Hematopoietic multipotent progenitor cell treated with erythropoietin and hydrocortisone succinate and interleukin-3 and kit ligand, for 15 days (in vitro differentiated cells): ENCODE data around the gene OR8D1.
"Not testable (repeated sequence)": the region's sequence is repeated elsewhere in the genome, so short reads cannot be mapped to it uniquely, and the experiment has no call there.

Experiments used
- DNase-seq: peaks from one replicate; pipeline ENCODE4 v3.0.0-alpha.2; 2015; ENCODE audit warnings: low spot score

OR8D1 gene

DNA sequence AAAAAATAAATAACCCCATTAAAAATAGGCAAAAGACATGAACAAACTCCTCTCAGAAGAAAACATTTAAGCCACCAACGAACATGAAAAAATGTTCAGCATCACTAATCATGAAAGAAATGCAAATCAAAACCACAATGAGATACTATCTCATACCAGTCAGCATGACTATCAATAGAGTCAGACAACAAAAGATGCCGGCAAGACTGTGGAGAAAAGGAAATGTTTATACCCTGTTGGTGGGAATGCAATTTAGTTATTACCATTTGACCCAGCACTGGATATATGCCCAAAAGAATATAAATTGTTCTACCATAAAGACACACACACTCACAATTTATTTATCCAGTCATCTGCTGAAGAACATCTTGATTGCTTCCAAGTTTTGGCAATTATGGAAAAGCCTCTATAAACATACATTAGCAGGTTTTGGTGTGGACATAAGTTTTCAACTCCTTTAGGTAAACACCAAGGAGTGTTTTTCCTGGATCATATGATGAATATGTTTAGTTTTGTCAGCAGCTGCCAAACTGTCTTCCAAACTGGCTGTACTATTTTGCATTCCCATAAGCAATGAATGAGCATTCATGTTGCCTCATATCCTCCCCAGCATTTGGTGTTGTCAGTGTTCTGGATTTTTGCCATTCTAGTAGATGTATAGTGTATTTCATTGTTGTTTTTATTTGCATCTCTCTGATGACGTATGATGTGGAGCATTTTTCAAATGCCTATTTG, 28.0 kb downstream of the OR8D1 start:
- no peak for DNase-seq

DNA sequence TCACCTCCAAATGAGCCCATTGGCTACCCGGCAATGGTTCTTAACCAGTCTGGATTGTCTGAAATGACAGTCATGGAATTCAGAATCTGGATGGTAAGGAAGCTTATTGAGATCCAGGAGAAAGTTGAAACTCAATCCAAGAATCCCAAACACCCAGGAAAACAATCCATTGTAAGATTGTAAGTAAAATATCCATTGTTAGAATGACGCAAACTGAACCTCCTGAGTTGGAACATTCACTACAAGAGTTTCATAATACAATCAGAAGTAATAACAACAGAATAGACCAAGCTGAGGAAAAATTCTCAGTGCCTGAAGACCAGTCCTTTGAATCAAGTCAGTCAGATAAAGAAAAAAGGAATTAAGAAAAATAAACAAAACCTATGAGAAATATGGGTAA, 35.5 kb downstream of the OR8D1 start:
- no peak for DNase-seq

DNA sequence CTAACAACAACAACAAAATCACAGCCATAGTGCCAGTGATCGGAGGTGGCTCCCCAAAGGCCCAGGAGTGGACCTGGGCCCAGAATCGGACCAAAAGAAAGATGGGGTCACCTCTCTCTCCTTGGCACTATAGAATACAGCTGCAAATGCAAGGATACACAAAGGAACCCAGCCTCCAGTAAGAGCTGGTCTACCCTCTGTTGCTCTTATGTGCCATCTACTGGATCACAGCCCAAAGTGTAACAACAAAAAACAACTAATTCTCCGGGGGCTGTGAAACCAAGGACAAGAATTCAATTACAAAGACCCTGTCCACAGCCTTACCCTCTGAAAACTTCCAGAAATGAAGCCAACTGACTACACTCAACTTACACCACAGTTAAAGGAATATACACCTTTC, 35.9 kb downstream of the OR8D1 start:
- DNase-seq = no peak

DNA sequence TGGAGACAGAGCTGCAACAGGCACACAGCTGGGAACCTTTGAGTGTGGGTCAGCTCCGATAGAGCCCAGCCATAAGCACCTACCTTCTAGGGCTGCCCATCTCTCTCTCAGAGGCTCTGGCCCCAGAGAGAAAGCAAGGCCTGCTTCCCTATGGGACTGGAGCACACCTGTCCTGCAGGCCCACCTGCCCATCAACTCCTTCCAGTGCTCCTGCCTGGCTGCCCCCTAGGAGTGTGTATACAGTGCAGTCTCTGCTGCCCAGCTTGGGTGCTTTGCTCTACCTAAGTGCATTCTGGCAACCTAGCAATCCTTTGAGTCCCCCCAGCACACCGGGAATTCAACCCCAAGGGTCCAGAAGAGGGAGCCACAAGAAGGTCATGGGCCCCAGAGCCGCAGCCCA, 36.5 kb downstream of the OR8D1 start:
- DNase-seq = no peak

DNA sequence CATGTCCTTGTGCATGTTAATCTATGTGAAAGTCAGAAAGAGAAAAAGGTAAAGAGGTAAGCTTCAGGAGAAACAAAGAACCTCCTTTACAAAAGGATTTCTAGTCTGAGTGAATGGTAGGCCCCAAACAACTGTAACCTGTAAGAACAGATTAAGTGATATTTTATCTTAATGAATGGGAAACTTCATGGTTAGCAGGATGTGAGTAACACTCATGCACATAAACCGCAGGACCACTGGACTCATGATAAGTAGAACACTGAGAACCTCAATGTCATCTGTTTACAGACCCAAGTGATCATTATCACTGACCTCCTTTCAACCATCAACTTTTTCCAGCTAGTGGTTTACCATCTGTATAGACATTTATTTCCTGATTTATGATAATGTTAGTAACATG, 37.7 kb downstream of the OR8D1 start:
- no peak for DNase-seq

DNA sequence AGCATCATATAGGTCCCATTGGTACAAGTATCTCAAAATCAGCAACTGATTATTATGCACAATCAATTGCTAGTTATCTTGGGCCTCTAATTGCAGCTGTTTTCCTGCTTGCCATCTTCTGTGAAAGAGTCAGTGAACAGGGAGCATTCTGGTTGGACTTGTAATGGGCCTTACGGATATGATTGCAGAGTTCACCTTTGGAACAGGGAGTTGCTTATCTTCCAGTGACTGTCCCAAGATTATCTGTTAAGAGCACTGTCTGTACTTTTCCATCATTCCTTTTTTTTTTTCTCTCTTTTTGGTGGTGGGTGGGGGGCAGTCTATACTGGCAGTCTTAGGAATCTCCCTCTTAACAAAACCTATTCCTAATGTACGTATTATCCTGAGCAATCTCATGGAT, 39.7 kb downstream of the OR8D1 start:
- no peak for DNase-seq

DNA sequence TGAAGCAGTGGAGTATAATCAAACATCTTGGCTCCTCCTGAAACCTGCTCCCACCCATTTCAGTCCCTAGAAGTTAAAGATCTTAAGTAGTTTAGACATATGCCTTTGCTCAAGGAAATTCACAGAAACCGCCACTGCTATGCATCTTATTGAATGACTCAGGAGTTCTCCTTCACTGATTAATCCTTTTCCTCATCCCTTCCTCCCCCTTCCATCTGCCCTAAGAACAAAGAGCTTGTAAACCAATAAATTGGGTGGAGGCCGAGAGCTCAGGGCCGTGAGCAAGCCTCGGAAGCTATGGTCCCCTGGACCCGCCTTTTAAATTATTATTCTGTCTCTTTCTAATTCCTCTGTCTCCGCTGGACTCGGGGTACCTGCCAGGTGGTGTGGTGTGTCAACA, 42.9 kb downstream of the OR8D1 start:
- DNase-seq = not testable (repeated sequence)

DNA sequence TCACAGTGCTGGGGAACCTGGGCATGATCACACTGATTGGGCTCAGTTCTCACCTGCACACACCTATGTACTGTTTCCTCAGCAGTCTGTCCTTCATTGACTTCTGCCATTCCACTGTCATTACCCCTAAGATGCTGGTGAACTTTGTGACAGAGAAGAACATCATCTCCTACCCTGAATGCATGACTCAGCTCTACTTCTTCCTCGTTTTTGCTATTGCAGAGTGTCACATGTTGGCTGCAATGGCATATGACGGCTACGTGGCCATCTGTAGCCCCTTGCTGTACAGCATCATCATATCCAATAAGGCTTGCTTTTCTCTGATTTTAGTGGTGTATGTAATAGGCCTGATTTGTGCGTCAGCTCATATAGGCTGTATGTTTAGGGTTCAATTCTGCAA, 48.7 kb downstream of the OR8D1 start:
- not testable (repeated sequence) for DNase-seq

DNA sequence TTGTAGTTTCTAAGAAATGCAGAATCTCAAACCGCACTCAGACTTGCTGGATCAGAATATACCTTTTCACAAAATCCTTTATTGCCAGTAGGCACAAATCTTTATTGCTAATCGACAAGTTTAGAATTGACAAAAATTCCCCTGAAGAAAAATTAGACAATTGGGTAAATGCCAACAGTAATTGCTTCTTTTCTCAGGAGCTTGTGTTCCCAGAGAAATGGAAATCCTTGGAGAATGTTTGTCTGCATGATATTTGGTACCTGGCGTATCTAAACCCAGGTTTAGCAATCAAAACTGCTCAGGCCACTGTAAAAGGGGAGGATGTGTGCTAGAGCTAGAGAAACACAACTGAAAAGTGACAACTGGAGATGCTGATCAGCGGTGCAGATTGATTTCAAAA, 57.7 kb downstream of the OR8D1 start, which contains the start of gene OR8G5:
Gene OR8G5, plus strand, starts transcription at position 301 of the 400 bp plus-strand sequence. CDS start 8,556 bp downstream, outside the sequence.
- DNase-seq = no peak
